ENCODE measurements around the gene FRMPD4. TPM values are rescaled to one million over a fixed set of nuclear protein-coding genes. Genes with fewer than 3 reads are reported as not detected.

The FRMPD4 gene
- total RNA-seq, 1 donor from 2014 or later: not detected

DNA sequence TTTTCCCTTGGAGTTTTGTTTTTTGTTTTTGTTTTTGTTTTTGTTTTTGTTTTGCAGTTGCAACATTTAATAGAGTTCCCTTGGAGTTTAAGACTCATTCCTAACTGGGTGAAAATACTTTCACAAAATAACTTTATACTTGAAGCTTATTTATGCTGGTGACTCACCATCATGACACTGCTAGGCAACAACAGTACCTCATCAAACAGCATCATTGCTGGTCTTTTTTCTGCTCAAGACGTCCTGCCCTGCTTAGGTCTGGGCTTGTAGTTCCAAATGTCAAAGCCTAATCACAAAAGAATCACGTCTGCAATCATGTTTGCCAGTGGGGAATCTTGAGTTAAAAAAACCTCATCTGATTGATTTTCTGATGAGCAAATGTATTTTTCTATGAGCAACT lies 547.3 kb downstream of the FRMPD4 start:
- Mint-ChIP-seq H3K36me3 (ENCODE audit: low read depth) (no peaks in the 10 kb centered on the region), H3K27me3 (no peaks in the 10 kb centered on the region), H3K27ac (no peak overlapping the region), H3K4me3 (no peak overlapping the region), H3K9me3 (no peaks in the 10 kb centered on the region), H3K4me1 (no peaks in the 10 kb centered on the region)
- TF ChIP-seq CTCF (IDR thresholded peaks at IDR 0.05): no peak
- DNase-seq (no peak), ATAC-seq (ENCODE audit: low read depth) (no peak)
- CTCF ChIA-PET: interaction anchor here (0.6 kb wide), 1 partner anchor 848 kb away, joined by 3 read pairs; no protein-coding TSS in a partner anchor
- intact Hi-C loops (cut with micrococcal nuclease): no loop called here
- POLR2A ChIA-PET: no interaction called here

DNA sequence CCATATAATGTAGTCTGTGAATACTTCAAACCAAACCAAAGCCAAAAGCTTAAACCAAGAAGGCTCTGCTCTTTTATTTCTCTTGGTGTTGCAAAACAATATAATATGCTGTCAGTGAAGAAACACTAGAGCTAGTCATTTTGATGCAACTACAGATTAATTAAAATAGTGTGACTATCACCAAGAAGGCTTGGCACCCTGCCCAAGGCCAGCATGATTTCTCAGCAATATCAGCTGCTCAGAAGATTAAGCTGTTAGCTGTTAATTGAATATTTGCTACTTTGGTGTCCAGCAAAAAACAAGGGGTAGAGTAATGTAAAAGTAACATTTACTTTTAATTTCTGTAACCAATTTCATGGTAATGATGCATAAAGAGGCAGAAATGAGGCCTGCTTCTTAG lies 548.1 kb downstream of the FRMPD4 start:
- Mint-ChIP-seq H3K27me3 (no peaks in the 10 kb centered on the region), H3K36me3 (ENCODE audit: low read depth) (no peaks in the 10 kb centered on the region), H3K9me3 (no peaks in the 10 kb centered on the region), H3K4me3 (no peak overlapping the region), H3K4me1 (no peaks in the 10 kb centered on the region), H3K27ac (no peak overlapping the region)
- ChIA-PET POLR2A (no interaction called here), CTCF (no interaction called here)
- intact Hi-C loops (cut with micrococcal nuclease): no loop called here
- ATAC-seq (ENCODE audit: low read depth) (no peak), DNase-seq (no peak)
- TF ChIP-seq CTCF (IDR thresholded peaks at IDR 0.05): no peak

- intact Hi-C loops (cut with micrococcal nuclease): no loop called here
- TF ChIP-seq CTCF (IDR thresholded peaks at IDR 0.05): no peak
- POLR2A ChIA-PET: no interaction called here
- DNase-seq: no peak
- ATAC-seq (ENCODE audit: low read depth): no peak
- Mint-ChIP-seq H3K36me3 (ENCODE audit: low read depth) (no peaks in the 10 kb centered on the region), H3K9me3 (no peaks in the 10 kb centered on the region), H3K27me3 (peaks cover 3% of the 10 kb centered on the region), H3K27ac (no peak overlapping the region), H3K4me1 (no peaks in the 10 kb centered on the region), H3K4me3 (no peak overlapping the region)
- CTCF ChIA-PET: no interaction called here
Observed at GRCh38 chrX:12690646-12691045, 552.4 kb downstream of the FRMPD4 start.

DNA sequence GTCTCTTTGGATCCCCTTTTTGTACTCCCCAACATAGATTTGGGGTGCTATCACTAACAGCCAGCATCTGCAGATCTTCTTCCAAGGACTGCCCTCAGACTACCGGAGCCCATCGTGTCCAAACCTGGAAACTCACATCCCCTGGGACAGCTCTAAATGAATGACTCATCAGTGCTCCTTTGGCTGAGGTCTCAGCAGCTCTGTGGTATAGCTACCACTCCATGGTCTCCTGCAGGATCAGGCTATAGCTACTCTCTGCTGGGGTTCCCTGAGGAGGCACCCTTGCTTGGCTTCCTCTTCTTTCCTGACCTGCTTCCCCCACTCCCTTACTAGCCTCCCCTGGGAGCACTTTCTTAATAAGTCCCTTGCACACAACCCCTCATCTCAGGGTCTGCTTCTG lies 555.5 kb downstream of the FRMPD4 start:
- H3K4me3 Mint-ChIP-seq: no peak overlapping the region
- H3K9me3 Mint-ChIP-seq: no peaks in the 10 kb centered on the region
- H3K27me3 Mint-ChIP-seq: peaks cover 5% of the 10 kb centered on the region
- TF ChIP-seq CTCF (IDR thresholded peaks at IDR 0.05): no peak
- intact Hi-C loops (cut with micrococcal nuclease): no loop called here
- POLR2A ChIA-PET: no interaction called here
- H3K4me1 Mint-ChIP-seq: no peaks in the 10 kb centered on the region
- no peaks in the 10 kb centered on the region for H3K36me3 Mint-ChIP-seq (ENCODE audit: low read depth)
- H3K27ac Mint-ChIP-seq: no peak overlapping the region
- CTCF ChIA-PET: no interaction called here
- no peak for DNase-seq
- no peak for ATAC-seq (ENCODE audit: low read depth)

GRCh38 chrX:12700745-12701144 lies 562.5 kb downstream of the FRMPD4 start:
- Mint-ChIP-seq H3K36me3 (ENCODE audit: low read depth) (no peaks in the 10 kb centered on the region), H3K4me1 (peaks cover 33% of the 10 kb centered on the region), H3K9me3 (no peaks in the 10 kb centered on the region), H3K4me3 (no peak overlapping the region), H3K27ac (no peak overlapping the region), H3K27me3 (peaks cover 1% of the 10 kb centered on the region)
- ChIA-PET CTCF (interaction anchor here (2.5 to 2.9 kb wide), 2 partner anchors 71 to 620 kb away, joined by 12 to 27 read pairs; no protein-coding TSS in a partner anchor), POLR2A (no interaction called here)
- DNase-seq (no peak), ATAC-seq (ENCODE audit: low read depth) (no peak)
- TF ChIP-seq CTCF (IDR thresholded peaks at IDR 0.05): no peak
- intact Hi-C loops (cut with micrococcal nuclease): loop anchor here (1.0 to 5.0 kb wide), 4 partner anchors 133 to 1167 kb away; no protein-coding TSS in a partner anchor

Measured in activated B cell treated with CpG ODN at 0.5 μM for 24 hours (primary cell).